Colonic mucosa (tissue), 4 donors: ENCODE measurements around the gene SLC38A9. TPM values are rescaled to one million over a fixed set of nuclear protein-coding genes. Genes with fewer than 3 reads are reported as not detected.
"Not testable (repeated sequence)": the region's sequence is repeated elsewhere in the genome, so short reads cannot be mapped to it uniquely, and the experiment has no call there.

ENCODE experiments used
- DNase-seq: peaks from one replicate; pipeline ENCODE4 v3.0.0-alpha.2; 2020
- H3K27ac ChIP-seq: fragments of 200-600 bp; one replicate; pipeline ENCODE4 v1.8.0; 2021
- H3K27me3 ChIP-seq: fragments of 200-600 bp; one replicate; pipeline ENCODE4 v1.8.0; 2021
- H3K36me3 ChIP-seq: fragments of 200-600 bp; one replicate; pipeline ENCODE4 v1.8.0; 2021
- H3K4me1 ChIP-seq: fragments of 200-600 bp; one replicate; pipeline ENCODE4 v1.8.0; 2021; ENCODE audit warnings: mild to moderate bottlenecking
- H3K4me3 ChIP-seq: fragments of 200-600 bp; one replicate; pipeline ENCODE4 v1.8.0; 2021
- H3K9ac ChIP-seq, 2 donors: one replicate each; pipeline ENCODE4 v1.7.0; 2013; ENCODE audit warnings: control low read depth in 2 of 2, low read depth in 2 of 2, low read length in 2 of 2
- H3K9me3 ChIP-seq: fragments of 200-600 bp; one replicate; pipeline ENCODE4 v1.8.0; 2021
- CTCF ChIP-seq: fragments of 200-600 bp; IDR thresholded peaks from one replicate; pipeline ENCODE4 v1.8.0; 2022; ENCODE audit warnings: antibody characterized with exemption, mild to moderate bottlenecking
- intact Hi-C: fragments of 100-400 bp; cut with DNase I; formaldehyde crosslinking; loops from one replicate; pipeline ENCODE4 v1.14.1; 2022
- total RNA-seq, 2 donors: library from RNA; stranded (reverse); fragmentation: NEBNext Ultra II Directional in 1 of 2; extraction: Animal tissue kit (Norgen Biotek cat#: 25700) in 1 of 2; gene quantifications; one replicate each; pipeline ENCODE4 v1.2.1, GENCODE V29; 2021
- donor health status: healthy.
- donor health status: DM: no; HTN: no; CAD: no.
- donor health status: DM: no; HTN: no; CAD: no.

SLC38A9 gene
- total RNA-seq, 2 donors from 2014 or later = 17.3 to 20.0 TPM

- no peak for DNase-seq
- Histone ChIP-seq H3K9me3 (no peaks in the 10 kb centered on the region), H3K9ac (no peak overlapping the region), H3K4me1 (no peaks in the 10 kb centered on the region), H3K27me3 (no peaks in the 10 kb centered on the region), H3K27ac (no peak overlapping the region), H3K36me3 (no peaks in the 10 kb centered on the region), H3K4me3 (no peak overlapping the region)
- no peak for TF ChIP-seq CTCF
- intact Hi-C loops = no loop called here
Observed at GRCh38 chr5:55699041-55699688, 13.0 kb downstream of the SLC38A9 start.

GRCh38 chr5:55696704-55697103 lies 15.4 kb downstream of the SLC38A9 start:
- H3K4me1 ChIP-seq, H3K27ac ChIP-seq, H3K9me3 ChIP-seq, DNase-seq, H3K4me3 ChIP-seq, H3K36me3 ChIP-seq, H3K27me3 ChIP-seq, H3K9ac ChIP-seq, intact Hi-C loops: not testable (repeated sequence)

- H3K27me3 ChIP-seq = no peaks in the 10 kb centered on the region
- H3K36me3 ChIP-seq = no peaks in the 10 kb centered on the region
- no peak for DNase-seq
- intact Hi-C loops = loop anchor here (5.0 kb wide), 2 partner anchors 352 to 522 kb away; partner anchors contain the start of gene CDC20B
- H3K27ac ChIP-seq = no peak overlapping the region
- no peaks in the 10 kb centered on the region for H3K9me3 ChIP-seq
- no peak overlapping the region for H3K9ac ChIP-seq
- H3K4me1 ChIP-seq = no peaks in the 10 kb centered on the region
- H3K4me3 ChIP-seq = no peak overlapping the region
- TF ChIP-seq CTCF = peak; percentile 26
Observed at GRCh38 chr5:55694152-55694830, 17.8 kb downstream of the SLC38A9 start.

GRCh38 chr5:55692509-55692908 lies 19.6 kb downstream of the SLC38A9 start:
- Histone ChIP-seq H3K27ac (no peak overlapping the region), H3K9ac (no peak overlapping the region), H3K27me3 (no peaks in the 10 kb centered on the region), H3K9me3 (no peaks in the 10 kb centered on the region), H3K36me3 (no peaks in the 10 kb centered on the region), H3K4me3 (no peak overlapping the region), H3K4me1 (no peaks in the 10 kb centered on the region)
- no peak for DNase-seq
- intact Hi-C loops = loop anchor here (5.0 kb wide), 2 partner anchors 350 to 520 kb away; partner anchors contain the start of gene CDC20B
- no peak for TF ChIP-seq CTCF

GRCh38 chr5:55692106-55692417 lies 20.1 kb downstream of the SLC38A9 start:
- Histone ChIP-seq H3K27ac (no peak overlapping the region), H3K27me3 (no peaks in the 10 kb centered on the region), H3K36me3 (no peaks in the 10 kb centered on the region), H3K4me1 (no peaks in the 10 kb centered on the region), H3K9ac (no peak overlapping the region), H3K9me3 (no peaks in the 10 kb centered on the region), H3K4me3 (no peak overlapping the region)
- intact Hi-C loops = loop anchor here (5.0 kb wide), 2 partner anchors 350 to 520 kb away; partner anchors contain the start of gene CDC20B
- no peak for DNase-seq
- peak; percentile 23 for TF ChIP-seq CTCF
